ENCODE results near the gene AKR1A1. TPM values are rescaled to one million over a fixed set of nuclear protein-coding genes. Genes with fewer than 3 reads are reported as not detected.

AKR1A1 gene
- total RNA-seq, 4 donors from 2014 or later: 15.6 to 40.1 (median 37.1) TPM

- TF ChIP-seq POLR2A (IDR thresholded peaks at IDR 0.05): no peak
- TF ChIP-seq, protein P1, sequence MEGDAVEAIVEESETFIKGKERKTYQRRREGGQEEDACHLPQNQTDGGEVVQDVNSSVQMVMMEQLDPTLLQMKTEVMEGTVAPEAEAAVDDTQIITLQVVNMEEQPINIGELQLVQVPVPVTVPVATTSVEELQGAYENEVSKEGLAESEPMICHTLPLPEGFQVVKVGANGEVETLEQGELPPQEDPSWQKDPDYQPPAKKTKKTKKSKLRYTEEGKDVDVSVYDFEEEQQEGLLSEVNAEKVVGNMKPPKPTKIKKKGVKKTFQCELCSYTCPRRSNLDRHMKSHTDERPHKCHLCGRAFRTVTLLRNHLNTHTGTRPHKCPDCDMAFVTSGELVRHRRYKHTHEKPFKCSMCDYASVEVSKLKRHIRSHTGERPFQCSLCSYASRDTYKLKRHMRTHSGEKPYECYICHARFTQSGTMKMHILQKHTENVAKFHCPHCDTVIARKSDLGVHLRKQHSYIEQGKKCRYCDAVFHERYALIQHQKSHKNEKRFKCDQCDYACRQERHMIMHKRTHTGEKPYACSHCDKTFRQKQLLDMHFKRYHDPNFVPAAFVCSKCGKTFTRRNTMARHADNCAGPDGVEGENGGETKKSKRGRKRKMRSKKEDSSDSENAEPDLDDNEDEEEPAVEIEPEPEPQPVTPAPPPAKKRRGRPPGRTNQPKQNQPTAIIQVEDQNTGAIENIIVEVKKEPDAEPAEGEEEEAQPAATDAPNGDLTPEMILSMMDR (IDR thresholded peaks at IDR 0.05 in 4 of 5, conservative IDR thresholded peaks at IDR 0.05 in 1 of 5): no peak
- H3K9me3 ChIP-seq: no peaks in the 10 kb centered on the region
- no peak for ATAC-seq
Observed at GRCh38 chr1:45526135-45526644, 24.4 kb upstream of the AKR1A1 start.

DNA sequence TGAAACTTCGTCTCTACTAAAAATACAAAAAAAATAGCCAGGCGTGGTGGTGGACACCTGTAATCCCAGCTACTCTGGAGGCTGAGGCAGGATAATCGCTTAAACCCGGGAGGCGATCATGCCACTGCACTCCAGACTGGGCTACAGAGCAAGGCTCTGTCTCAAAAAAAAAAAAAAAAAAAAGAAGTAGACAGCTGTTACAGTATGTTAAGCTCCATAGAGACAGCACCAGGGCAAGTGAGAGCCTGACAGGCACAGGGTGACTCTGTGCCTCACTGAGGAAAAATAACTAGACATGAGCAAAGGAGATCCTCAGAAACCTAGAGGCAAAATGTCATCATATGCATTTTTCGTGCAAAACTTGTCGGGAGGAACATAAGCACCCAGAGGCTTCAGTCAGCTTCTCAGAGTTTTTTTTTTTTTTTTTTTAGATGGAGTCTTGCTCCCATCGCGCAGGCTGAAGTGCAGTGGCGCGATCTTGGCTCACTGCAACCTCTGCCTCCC, 19.9 kb upstream of the AKR1A1 start:
- TF ChIP-seq, protein P1 (IDR thresholded peaks at IDR 0.05 in 4 of 5, conservative IDR thresholded peaks at IDR 0.05 in 1 of 5): no peak
- no peak for TF ChIP-seq POLR2A (IDR thresholded peaks at IDR 0.05)
- Histone ChIP-seq H3K4me3 (no peak overlapping the region), H3K27ac (no peak overlapping the region), H3K36me3 (no peaks in the 10 kb centered on the region), H3K9me3 (no peaks in the 10 kb centered on the region), H3K4me1 (no peaks in the 10 kb centered on the region), H3K27me3 (no peaks in the 10 kb centered on the region)
- intact Hi-C loops (cut with DNase I; ENCODE audit: low total_unique reads): no loop called here
- in situ Hi-C loops (cut with MboI; ENCODE audit: low sequenced_read_pairs in 4 of 4): no loop called here
- no peak for ATAC-seq
- DNase-seq: no peak

More at GRCh38 chr1:45526135-45526644, 24.4 kb upstream of the AKR1A1 start:
- H3K27me3 ChIP-seq: no peaks in the 10 kb centered on the region
- DNase-seq: no peak
- no peak overlapping the region for H3K27ac ChIP-seq
- H3K4me1 ChIP-seq: peaks cover 0 to 5% of the 10 kb centered on the region in 2 donors
- no peak overlapping the region for H3K4me3 ChIP-seq
- no peaks in the 10 kb centered on the region for H3K36me3 ChIP-seq
- intact Hi-C loops (cut with DNase I; ENCODE audit: low total_unique reads): no loop called here
- in situ Hi-C loops (cut with MboI; ENCODE audit: low sequenced_read_pairs in 4 of 4): no loop called here

GRCh38 chr1:45531873-45532272, 18.8 kb upstream of the AKR1A1 start:
- Histone ChIP-seq H3K4me1 (no peaks in the 10 kb centered on the region), H3K9me3 (no peaks in the 10 kb centered on the region), H3K4me3 (no peak overlapping the region), H3K27ac (no peak overlapping the region), H3K36me3 (no peaks in the 10 kb centered on the region), H3K27me3 (no peaks in the 10 kb centered on the region)
- ATAC-seq (no peak), DNase-seq (no peak)
- TF ChIP-seq, protein P1 (IDR thresholded peaks at IDR 0.05 in 4 of 5, conservative IDR thresholded peaks at IDR 0.05 in 1 of 5): no peak
- TF ChIP-seq POLR2A (IDR thresholded peaks at IDR 0.05): no peak
- intact Hi-C loops (cut with DNase I; ENCODE audit: low total_unique reads): no loop called here
- in situ Hi-C loops (cut with MboI; ENCODE audit: low sequenced_read_pairs in 4 of 4): no loop called here

DNA sequence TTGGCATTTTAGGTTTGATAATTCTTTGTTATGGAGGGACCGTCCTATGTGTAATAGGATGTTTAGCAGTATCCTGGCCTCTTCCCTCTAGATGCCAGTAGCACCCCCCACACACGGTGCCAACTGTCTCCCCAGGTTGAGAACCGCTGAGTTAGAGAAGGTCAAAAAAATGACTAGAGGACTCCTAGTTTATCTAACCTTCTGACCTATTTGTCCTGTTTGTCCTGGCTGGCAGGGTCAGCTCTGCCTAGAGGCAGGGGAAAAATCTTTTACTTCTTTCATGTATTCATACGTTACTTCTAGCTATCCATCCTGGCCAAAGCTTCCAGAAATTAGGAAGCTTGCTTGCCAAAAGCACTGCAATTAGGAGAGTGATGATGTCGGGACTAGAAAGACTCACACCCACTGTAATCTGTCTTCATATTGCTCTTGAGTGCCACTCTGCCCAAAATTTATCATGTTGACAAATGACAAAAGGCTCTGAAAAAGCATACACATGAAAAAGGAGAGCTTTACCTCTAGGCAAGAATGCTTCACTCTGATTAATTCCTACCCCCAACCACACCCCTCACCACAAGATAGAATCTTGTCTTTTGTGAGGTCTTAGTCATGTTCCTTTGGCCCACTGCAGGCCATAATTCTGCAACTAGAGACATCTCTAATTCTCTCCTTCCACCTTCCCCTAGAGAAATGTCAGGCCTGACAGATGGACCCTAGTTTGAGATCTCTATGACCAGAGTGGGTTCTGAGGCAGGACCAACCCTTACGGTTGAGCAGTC, 14.4 kb upstream of the AKR1A1 start:
- no peaks in the 10 kb centered on the region for H3K36me3 ChIP-seq
- no peaks in the 10 kb centered on the region for H3K9me3 ChIP-seq
- DNase-seq (no peak), ATAC-seq (no peak)
- no peak for TF ChIP-seq POLR2A (IDR thresholded peaks at IDR 0.05)
- TF ChIP-seq, protein P1 (IDR thresholded peaks at IDR 0.05 in 4 of 5, conservative IDR thresholded peaks at IDR 0.05 in 1 of 5): no peak
- H3K27ac ChIP-seq: no peak overlapping the region
- H3K27me3 ChIP-seq: no peaks in the 10 kb centered on the region
- in situ Hi-C loops (cut with MboI; ENCODE audit: low sequenced_read_pairs in 4 of 4) (no loop called here), intact Hi-C loops (cut with DNase I; ENCODE audit: low total_unique reads) (no loop called here)
- H3K4me1 ChIP-seq: no peaks in the 10 kb centered on the region
- no peak overlapping the region for H3K4me3 ChIP-seq

Data from gastrocnemius medialis (tissue), 4 donors.